Ascending aorta (tissue), 2 donors: Measurements from ENCODE around the gene SPIN2A. TPM values are rescaled to one million over a fixed set of nuclear protein-coding genes. Genes with fewer than 3 reads are reported as not detected.
"Not testable (repeated sequence)": the region's sequence is repeated elsewhere in the genome, so short reads cannot be mapped to it uniquely, and the experiment has no call there.

Experiments used
- DNase-seq, 2 donors: peaks; one replicate each; pipeline ENCODE4 v3.0.0-alpha.2; 2019; ENCODE audit warnings: low spot score in 2 of 2
- H3K27ac ChIP-seq, 2 donors: fragments of 200-600 bp; sonication (generic); one replicate each; pipeline ENCODE4 v1.5.1; 2016 to 2017; ENCODE audit warnings: mild to moderate bottlenecking in 1 of 2
- H3K27me3 ChIP-seq: fragments of 200-600 bp; sonication (generic); one replicate; pipeline ENCODE4 v1.5.1; 2017
- H3K36me3 ChIP-seq, 2 donors: fragments of 200-600 bp; sonication (generic); one replicate each; pipeline ENCODE4 v1.5.1; 2016
- H3K4me1 ChIP-seq, 2 donors: fragments of 200-600 bp; sonication (generic); one replicate each; pipeline ENCODE4 v1.5.1; 2016 to 2017; ENCODE audit warnings: mild to moderate bottlenecking in 1 of 2
- H3K4me3 ChIP-seq, 2 donors: fragments of 200-600 bp; sonication (generic); one replicate each; pipeline ENCODE4 v1.5.1; 2016 to 2017; ENCODE audit warnings: mild to moderate bottlenecking in 1 of 2
- H3K9me3 ChIP-seq, 2 donors: fragments of 200-600 bp; sonication (generic); one replicate each; pipeline ENCODE4 v1.5.1; 2016
- CTCF ChIP-seq, 3 experiments: fragments of 200-600 bp in 2 of 3; fragments of 450-650 bp in 1 of 3; sonication (generic) in 2 of 3; IDR thresholded peaks; one replicate each; pipeline ENCODE4 v1.5.1; 2016 to 2019; ENCODE audit warnings: antibody characterized with exemption in 3 of 3, mild to moderate bottlenecking in 1 of 3, moderate library complexity in 1 of 3
- intact Hi-C: fragments of 100-400 bp; cut with DNase I; formaldehyde crosslinking; loops from one replicate; pipeline ENCODE4 v1.15.1; 2023
- total RNA-seq: library from RNA; depleted of rRNA; stranded (reverse); fragments of >200 nt; gene quantifications from one replicate; pipeline ENCODE4 v1.1.0, GENCODE V29; 2016

SPIN2A gene
- 0.53 TPM for total RNA-seq

GRCh38 chrX:57137073-57137472, at the start of gene SPIN2A:
Gene SPIN2A (minus strand): TSS chrX:57137397. CDS start chrX:57136597, 800 bp downstream.
- H3K36me3 ChIP-seq, H3K4me1 ChIP-seq, H3K27ac ChIP-seq, H3K9me3 ChIP-seq, H3K27me3 ChIP-seq, intact Hi-C loops, DNase-seq: not testable (repeated sequence)
- H3K4me3 ChIP-seq = peak within 1 kb of the TSS; percentile 21 to 57

- H3K27ac ChIP-seq = no peak overlapping the region
- H3K36me3 ChIP-seq = no peaks in the 10 kb centered on the region
- no peak for DNase-seq
- H3K9me3 ChIP-seq = peaks cover 0 to 12% of the 10 kb centered on the region in 2 donors
- intact Hi-C loops = no loop called here
- H3K4me1 ChIP-seq = no peaks in the 10 kb centered on the region
- H3K4me3 ChIP-seq = no peak overlapping the region
- no peaks in the 10 kb centered on the region for H3K27me3 ChIP-seq
- TF ChIP-seq CTCF (IDR thresholded peaks at IDR 0.05) = no peak
Observed at GRCh38 chrX:57178605-57179004, 41.4 kb upstream of the SPIN2A start.

GRCh38 chrX:57177070-57177469, 39.9 kb upstream of the SPIN2A start:
- TF ChIP-seq CTCF (IDR thresholded peaks at IDR 0.05) = no peak
- Histone ChIP-seq H3K27me3 (no peaks in the 10 kb centered on the region), H3K9me3 (peaks cover 0 to 8% of the 10 kb centered on the region in 2 donors), H3K4me3 (no peak overlapping the region), H3K4me1 (no peaks in the 10 kb centered on the region), H3K36me3 (no peaks in the 10 kb centered on the region), H3K27ac (no peak overlapping the region)
- intact Hi-C loops = no loop called here
- DNase-seq = no peak

- TF ChIP-seq CTCF (IDR thresholded peaks at IDR 0.05) = no peak
- H3K36me3 ChIP-seq = no peaks in the 10 kb centered on the region
- intact Hi-C loops = no loop called here
Observed at GRCh38 chrX:57172544-57172943, 35.3 kb upstream of the SPIN2A start.

GRCh38 chrX:57156397-57157049, 19.3 kb upstream of the SPIN2A start:
- no peak overlapping the region for H3K4me3 ChIP-seq
- no peaks in the 10 kb centered on the region for H3K36me3 ChIP-seq
- H3K9me3 ChIP-seq = peaks cover 0 to 14% of the 10 kb centered on the region in 2 donors
- intact Hi-C loops = no loop called here
- H3K27me3 ChIP-seq = no peaks in the 10 kb centered on the region
- no peak overlapping the region for H3K27ac ChIP-seq
- TF ChIP-seq CTCF (IDR thresholded peaks at IDR 0.05) = peak in 1 of 3 experiments; percentile 29
- DNase-seq = no peak
- H3K4me1 ChIP-seq = no peaks in the 10 kb centered on the region

More at GRCh38 chrX:57172544-57172943, 35.3 kb upstream of the SPIN2A start:
- H3K27ac ChIP-seq = no peak overlapping the region
- H3K27me3 ChIP-seq = no peaks in the 10 kb centered on the region
- no peaks in the 10 kb centered on the region for H3K9me3 ChIP-seq
- no peak for DNase-seq
- no peak overlapping the region for H3K4me3 ChIP-seq
- no peaks in the 10 kb centered on the region for H3K4me1 ChIP-seq

- Histone ChIP-seq H3K4me3 (no peak overlapping the region), H3K27me3 (no peaks in the 10 kb centered on the region), H3K27ac (no peak overlapping the region), H3K9me3 (peaks cover 0 to 14% of the 10 kb centered on the region in 2 donors), H3K36me3 (no peaks in the 10 kb centered on the region), H3K4me1 (no peaks in the 10 kb centered on the region)
- no peak for TF ChIP-seq CTCF (IDR thresholded peaks at IDR 0.05)
- DNase-seq = no peak
- intact Hi-C loops = no loop called here
Observed at GRCh38 chrX:57155171-57155570, 18.0 kb upstream of the SPIN2A start.

- DNase-seq, H3K4me3 ChIP-seq, H3K4me1 ChIP-seq, H3K27ac ChIP-seq, intact Hi-C loops, H3K36me3 ChIP-seq, H3K27me3 ChIP-seq: not testable (repeated sequence)
- H3K9me3 ChIP-seq = peaks cover 0 to 14% of the 10 kb centered on the region in 2 donors
Observed at GRCh38 chrX:57152222-57152621, 15.0 kb upstream of the SPIN2A start.
